OCI-LY7 (cell line): ENCODE measurements around the gene RPL35.

Experiments used
- CTCF ChIP-seq: fragments of 200-600 bp; sonication (generic); conservative IDR thresholded peaks from 2 replicates; pipeline ENCODE4 v1.5.1; 2014; ENCODE audit warnings: mild to moderate bottlenecking, antibody characterized with exemption, low read length, moderate library complexity, mixed read lengths
- EZH2phosphoT487 ChIP-seq: fragments of 200-600 bp; sonication (generic); IDR thresholded peaks from 2 replicates; pipeline ENCODE4 v1.6.1; 2018; ENCODE audit warnings: low read depth, borderline replicate concordance, mild to moderate bottlenecking, mixed run types, antibody characterized with exemption, low read length, moderate library complexity, mixed read lengths

- TF ChIP-seq CTCF (no peak), EZH2phosphoT487 (no peak)
Observed at GRCh38 chr9:124885551-124885950, 23.8 kb upstream of the RPL35 start.
